HepG2 (cell line): Measurements from ENCODE around the gene NR1H3. TPM values are rescaled to one million over a fixed set of nuclear protein-coding genes. Genes with fewer than 3 reads are reported as not detected.

ENCODE experiments used
- ELF3 ChIP-seq: IDR thresholded peaks from 2 replicates; pipeline ENCODE4 v1.6.1; 2016; ENCODE audit warnings: missing genetic modification reagents, missing compliant biosample characterization
- ELK4 ChIP-seq: sonication (generic); formaldehyde crosslinking; IDR thresholded peaks from 2 replicates; pipeline ENCODE4 v1.9.0; 2021; ENCODE audit warnings: missing genetic modification reagents, borderline replicate concordance
- FOXP1 ChIP-seq, 2 experiments: fragments of 450-650 bp in 1 of 2; IDR thresholded peaks; 2 replicates each; pipeline ENCODE4 v1.6.1; 2017 to 2018; ENCODE audit warnings: antibody characterized with exemption in 1 of 2
- HNRNPLL ChIP-seq: fragments of 200-400 bp; formaldehyde crosslinking; IDR thresholded peaks from 2 replicates; pipeline ENCODE4 v1.6.1; 2017; ENCODE audit warnings: mild to moderate bottlenecking, low read depth, low read length; ENCODE audit not compliant: poor library complexity, severe bottlenecking
- IKZF5 ChIP-seq: IDR thresholded peaks from 2 replicates; pipeline ENCODE4 v1.6.1; 2018; ENCODE audit warnings: missing genetic modification reagents, mild to moderate bottlenecking, missing compliant biosample characterization
- MYC ChIP-seq: sonication (generic); formaldehyde crosslinking; IDR thresholded peaks from 2 replicates; pipeline ENCODE4 v1.9.0; 2021; ENCODE audit warnings: missing genetic modification reagents, borderline replicate concordance
- NONO ChIP-seq, 2 experiments: fragments of 450-650 bp in 1 of 2; sonication (generic) in 1 of 2; formaldehyde crosslinking in 1 of 2; IDR thresholded peaks in 1 of 2; conservative IDR thresholded peaks in 1 of 2; 2 replicates each; pipeline versions ENCODE4 v1.6.1 to v1.8.0; 2017 to 2022; ENCODE audit warnings: mild to moderate bottlenecking in 1 of 2, missing genetic modification reagents in 1 of 2, moderate library complexity in 1 of 2
- TERF1 ChIP-seq: sonication (generic); formaldehyde crosslinking; IDR thresholded peaks from 2 replicates; pipeline ENCODE4 v1.8.0; 2022; ENCODE audit warnings: mild to moderate bottlenecking, missing genetic modification reagents, moderate library complexity
- ZBTB38 ChIP-seq: sonication (generic); formaldehyde crosslinking; IDR thresholded peaks from 2 replicates; pipeline ENCODE4 v1.5.1; 2020; ENCODE audit warnings: mild to moderate bottlenecking, missing genetic modification reagents
- ZNF160 ChIP-seq: sonication (generic); formaldehyde crosslinking; IDR thresholded peaks from 2 replicates; pipeline ENCODE4 v1.8.0; 2022; ENCODE audit warnings: mild to moderate bottlenecking, inconsistent platforms, missing genetic modification reagents
- ZNF253 ChIP-seq: sonication (generic); formaldehyde crosslinking; IDR thresholded peaks from 2 replicates; pipeline ENCODE4 v1.8.0; 2022; ENCODE audit warnings: mild to moderate bottlenecking, missing genetic modification reagents, borderline replicate concordance
- ZNF280D ChIP-seq: sonication (generic); formaldehyde crosslinking; IDR thresholded peaks from 2 replicates; pipeline ENCODE4 v1.5.1; 2020; ENCODE audit warnings: mild to moderate bottlenecking, missing genetic modification reagents
- ZNF281 ChIP-seq: sonication (generic); formaldehyde crosslinking; IDR thresholded peaks from 2 replicates; pipeline ENCODE4 v1.4.0; 2020; ENCODE audit warnings: missing genetic modification reagents, borderline replicate concordance
- ZNF382 ChIP-seq: sonication (generic); formaldehyde crosslinking; IDR thresholded peaks from 2 replicates; pipeline ENCODE4 v1.5.0; 2020; ENCODE audit warnings: missing genetic modification reagents, mild to moderate bottlenecking, borderline replicate concordance
- ZNF549 ChIP-seq: sonication (generic); formaldehyde crosslinking; IDR thresholded peaks from 2 replicates; pipeline ENCODE4 v1.5.0; 2020; ENCODE audit warnings: missing genetic modification reagents
- ZNF577 ChIP-seq: sonication (generic); formaldehyde crosslinking; IDR thresholded peaks from 2 replicates; pipeline ENCODE4 v1.4.0; 2020; ENCODE audit warnings: mild to moderate bottlenecking, low read depth, missing genetic modification reagents, borderline replicate concordance
- ZNF616 ChIP-seq: sonication (generic); formaldehyde crosslinking; IDR thresholded peaks from 2 replicates; pipeline ENCODE4 v1.5.0; 2020; ENCODE audit warnings: low read depth, mild to moderate bottlenecking, missing genetic modification reagents
- ZNF691 ChIP-seq: sonication (generic); formaldehyde crosslinking; IDR thresholded peaks from 2 replicates; pipeline ENCODE4 v1.4.0; 2020; ENCODE audit warnings: missing genetic modification reagents, low read depth, mild to moderate bottlenecking, borderline replicate concordance
- polyA plus RNA-seq, 8 experiments: library from polyadenylated mRNA; depleted of rRNA in 3 of 8; stranded (reverse) in 7 of 8; unstranded in 1 of 8; fragments of >200 nt; fragmentation: Illumina TruSeq in 4 of 8; extraction: Trizol in 4 of 8; gene quantifications; 2 replicates each; pipeline versions ENCODE4 v1.2.1 to v1.2.3, GENCODE V29; 2011 to 2016; ENCODE audit warnings: low read depth in 4 of 8, missing spikeins in 1 of 8, mixed read lengths in 1 of 8; ENCODE audit not compliant: insufficient read depth in 1 of 8
- total RNA-seq, 5 experiments: library from RNA; depleted of rRNA; stranded (reverse); fragments of >200 nt; fragmentation: Illumina TruSeq; extraction: Trizol; gene quantifications; 2 replicates each; pipeline ENCODE4 v1.2.3, GENCODE V29; 2016; ENCODE audit warnings: low read depth in 1 of 5

NR1H3 gene
- total and polyA plus RNA-seq, 2 of the 13 experiments (the other 11 are each of a cell fraction or from before 2014, with no cell fraction given): 41.8 to 102 TPM

GRCh38 chr11:47269829-47270305 is 12.1 kb downstream of the NR1H3 start, which contains the start of gene MADD (continued):
- TF ChIP-seq ZNF160: 0 out of 2 replicates have a peak, but pooled peaks have one; percentile 57
- TF ChIP-seq ZNF281: peak; percentile 65; the same call in 1 of the 2 replicates
- no peak for TF ChIP-seq TERF1
- 0 out of 2 replicates have a peak, but pooled peaks have one; percentile 19 for TF ChIP-seq ZNF691 (CRISPR knock-in tag)
- TF ChIP-seq MYC (CRISPR knock-in tag): 0 out of 2 replicates have a peak, but pooled peaks have one; percentile 56
- TF ChIP-seq NONO (IDR thresholded peaks at IDR 0.05): no peak
- TF ChIP-seq NONO (CRISPR knock-in tag; conservative IDR thresholded peaks at IDR 0.05): 0 out of 2 replicates have a peak, but pooled peaks have one; percentile 1
- TF ChIP-seq ZNF616: no peak
- TF ChIP-seq ZBTB38 (CRISPR knock-in tag): no peak
- no peak for TF ChIP-seq ZNF577 (CRISPR knock-in tag)
- TF ChIP-seq IKZF5 (CRISPR knock-in tag): no peak
- TF ChIP-seq ELK4 (CRISPR knock-in tag): no peak
- TF ChIP-seq ZNF253 (CRISPR knock-in tag): no peak
- TF ChIP-seq ZNF382 (CRISPR knock-in tag): no peak
- TF ChIP-seq HNRNPLL: peak; percentile 54
- TF ChIP-seq FOXP1 (IDR thresholded peaks at IDR 0.05): no peak
- no peak for TF ChIP-seq FOXP1 (CRISPR knock-in tag; IDR thresholded peaks at IDR 0.05)
- no peak for TF ChIP-seq ZNF549 (CRISPR knock-in tag)
- TF ChIP-seq ZNF280D (CRISPR knock-in tag): no peak
- no peak for TF ChIP-seq ELF3
